Body of pancreas (tissue), 4 donors: Measurements from ENCODE around the gene PHC2.

Source experiments
- CTCF ChIP-seq, 7 experiments: fragments of 450-650 bp in 4 of 7; fragments of 200-600 bp in 3 of 7; sonication (generic) in 3 of 7; IDR thresholded peaks; one replicate each; pipeline ENCODE4 v1.5.1; 2016 to 2019; ENCODE audit warnings: antibody characterized with exemption in 7 of 7
- POLR2A ChIP-seq, 3 donors: fragments of 450-650 bp; IDR thresholded peaks; one replicate each; pipeline ENCODE4 v1.6.1; 2016; ENCODE audit warnings: antibody characterized with exemption in 3 of 3, mild to moderate bottlenecking in 2 of 3

GRCh38 chr1:33445108-33445507, 14.2 kb upstream of the PHC2 start:
- no peak for TF ChIP-seq POLR2A (IDR thresholded peaks at IDR 0.05)
- no peak for TF ChIP-seq CTCF (IDR thresholded peaks at IDR 0.05)
